ENCODE results near the gene C3orf18.

Gene C3orf18

GRCh38 chr3:50580683-50581458 is 13.3 kb upstream of the C3orf18 start:
- DNase-seq (ENCODE audit: low read depth in 2 of 2), result no peak

GRCh38 chr3:50577348-50577747 is 9.8 kb upstream of the C3orf18 start:
- no peak for DNase-seq (ENCODE audit: low read depth in 2 of 2)

- no peak for DNase-seq (ENCODE audit: low read depth in 2 of 2)
Observed at GRCh38 chr3:50575372-50575771, 7.8 kb upstream of the C3orf18 start.

- DNase-seq (ENCODE audit: low read depth in 2 of 2), result no peak
Observed at GRCh38 chr3:50574444-50574831, 6.9 kb upstream of the C3orf18 start.

GRCh38 chr3:50573566-50574443 is 6.3 kb upstream of the C3orf18 start:
- peak in 1 of 2 donors; percentile 74 for DNase-seq (ENCODE audit: low read depth in 2 of 2)

- no peak for DNase-seq (ENCODE audit: low read depth in 2 of 2)
Observed at GRCh38 chr3:50572801-50573371, 5.3 kb upstream of the C3orf18 start.

- peak in 1 of 2 donors; percentile 73 for DNase-seq (ENCODE audit: low read depth in 2 of 2)
Observed at GRCh38 chr3:50572158-50572557, 4.6 kb upstream of the C3orf18 start.

- no peak for DNase-seq (ENCODE audit: low read depth in 2 of 2)
Observed at GRCh38 chr3:50571486-50571885, 3.9 kb upstream of the C3orf18 start.

- no peak for DNase-seq (ENCODE audit: low read depth in 2 of 2)
Observed at GRCh38 chr3:50570508-50571279, 3.1 kb upstream of the C3orf18 start.

GRCh38 chr3:50568947-50569749 is 1.6 kb upstream of the C3orf18 start, which contains the start of gene HEMK1:
Gene HEMK1, plus strand, starts transcription at chr3:50569522. Its CDS starts 1,583 bp downstream, at chr3:50571105.
- DNase-seq (ENCODE audit: low read depth in 2 of 2), result peak; percentile 95 to 99

- DNase-seq (ENCODE audit: low read depth in 2 of 2), result no peak
Observed at GRCh38 chr3:50567011-50567385, 549 bp downstream of the C3orf18 start.

GRCh38 chr3:50564321-50564720 is 3.2 kb downstream of the C3orf18 start:
- no peak for DNase-seq (ENCODE audit: low read depth in 2 of 2)

GRCh38 chr3:50563867-50564266 is 3.7 kb downstream of the C3orf18 start:
- no peak for DNase-seq (ENCODE audit: low read depth in 2 of 2)

GRCh38 chr3:50562861-50563260 is 4.7 kb downstream of the C3orf18 start:
- no peak for DNase-seq (ENCODE audit: low read depth in 2 of 2)

- no peak for DNase-seq (ENCODE audit: low read depth in 2 of 2)
Observed at GRCh38 chr3:50559702-50560101, 7.8 kb downstream of the C3orf18 start.

GRCh38 chr3:50557915-50558314 is 9.6 kb downstream of the C3orf18 start:
- no peak for DNase-seq (ENCODE audit: low read depth in 2 of 2)

GRCh38 chr3:50557106-50557505 is 10.4 kb downstream of the C3orf18 start:
- no peak for DNase-seq (ENCODE audit: low read depth in 2 of 2)

- no peak for DNase-seq (ENCODE audit: low read depth in 2 of 2)
Observed at GRCh38 chr3:50554553-50554952, 13.0 kb downstream of the C3orf18 start.

- no peak for DNase-seq (ENCODE audit: low read depth in 2 of 2)
Observed at GRCh38 chr3:50552598-50552997, 14.9 kb downstream of the C3orf18 start.

GRCh38 chr3:50551681-50552435 is 15.7 kb downstream of the C3orf18 start:
- DNase-seq (ENCODE audit: low read depth in 2 of 2), result no peak

Measured in stimulated activated CD8-positive, alpha-beta memory T cell treated with anti-CD3 and anti-CD28 coated beads, Interleukin-2, amount 100 ng/mL, for 48 hours (primary cell).